Left cardiac atrium (tissue), 2 donors: ENCODE data around the gene TNFRSF25. TPM values are rescaled to one million over a fixed set of nuclear protein-coding genes. Genes with fewer than 3 reads are reported as not detected.

Experiments used
- microRNA-seq, 2 donors: library from miRNA; unstranded; fragments of <30 nt; microRNA quantifications; one replicate each; pipeline ENCODE4 v1.2.0, GENCODE V29; 2020
- total RNA-seq, 2 donors: library from RNA; stranded (reverse); fragmentation: NEBNext Ultra II Directional; extraction: Animal tissue kit (Norgen Biotek cat#: 25700); gene quantifications; one replicate each; pipeline ENCODE4 v1.2.1, GENCODE V29; 2021
- donor health status: DM: no; HTN: yes; CAD: no; lungs with severe emphysema.
- donor health status: DM: yes; HTN: yes; CAD: no.

TNFRSF25 gene
- total RNA-seq, 2 donors from 2014 or later = 5.5 to 5.9 TPM

Small RNA genes within 50 kb of the gene (microRNA-seq; reads per million reads assigned to microRNA genes)
- 0 reads per million in 2 donors for gene MIR4252

Other genes starting within 250 kb of the TNFRSF25 start
- gene ICMT, start 230.2 kb downstream of the TNFRSF25 start, total RNA-seq = 10 to 100 TPM; 56.9 to 61.1 TPM
- not detected for gene HES3, start 222.0 kb downstream of the TNFRSF25 start, total RNA-seq
- gene GPR153, start 205.1 kb downstream of the TNFRSF25 start, total RNA-seq = 10 to 100 TPM in 1 of 2 donors, 1 to 10 TPM in 1; 9.7 to 10.5 TPM
- gene ACOT7, start 72.4 kb downstream of the TNFRSF25 start, total RNA-seq = 10 to 100 TPM in 1 of 2 donors, 1 to 10 TPM in 1; 9.9 to 12.9 TPM
- under 1 TPM in 1 of 2 donors, not detected in 1; 0.37 TPM for gene HES2, start 46.3 kb downstream of the TNFRSF25 start, total RNA-seq
- gene ESPN, start 41.4 kb downstream of the TNFRSF25 start, total RNA-seq = under 1 TPM; 0.42 to 0.44 TPM
- gene PLEKHG5, start 25.5 kb upstream of the TNFRSF25 start, total RNA-seq = 10 to 100 TPM; 10.7 to 11.8 TPM
- 10 to 100 TPM; 12.0 to 16.5 TPM for gene NOL9, start 88.3 kb upstream of the TNFRSF25 start, total RNA-seq
- gene TAS1R1, start 89.1 kb upstream of the TNFRSF25 start, total RNA-seq = not detected
- 10 to 100 TPM; 11.5 to 14.3 TPM for gene ZBTB48, start 113.8 kb upstream of the TNFRSF25 start, total RNA-seq
- 10 to 100 TPM; 43.9 to 75.8 TPM for gene KLHL21, start 136.7 kb upstream of the TNFRSF25 start, total RNA-seq
- gene PHF13, start 147.6 kb upstream of the TNFRSF25 start, total RNA-seq = 1 to 10 TPM; 7.8 to 9.0 TPM
- gene THAP3, start 158.7 kb upstream of the TNFRSF25 start, total RNA-seq = 10 to 100 TPM in 1 of 2 donors, 1 to 10 TPM in 1; 8.9 to 14.6 TPM
- gene DNAJC11, start 235.6 kb upstream of the TNFRSF25 start, total RNA-seq = 10 to 100 TPM; 54.5 to 57.1 TPM